ENCODE results near the gene ARID1A. TPM values are rescaled to one million over a fixed set of nuclear protein-coding genes. Genes with fewer than 3 reads are reported as not detected.

ARID1A gene
- total and polyA plus RNA-seq, 2 experiments from 2014 or later, result 50.0 to 104 TPM

- TF ChIP-seq, protein P1, sequence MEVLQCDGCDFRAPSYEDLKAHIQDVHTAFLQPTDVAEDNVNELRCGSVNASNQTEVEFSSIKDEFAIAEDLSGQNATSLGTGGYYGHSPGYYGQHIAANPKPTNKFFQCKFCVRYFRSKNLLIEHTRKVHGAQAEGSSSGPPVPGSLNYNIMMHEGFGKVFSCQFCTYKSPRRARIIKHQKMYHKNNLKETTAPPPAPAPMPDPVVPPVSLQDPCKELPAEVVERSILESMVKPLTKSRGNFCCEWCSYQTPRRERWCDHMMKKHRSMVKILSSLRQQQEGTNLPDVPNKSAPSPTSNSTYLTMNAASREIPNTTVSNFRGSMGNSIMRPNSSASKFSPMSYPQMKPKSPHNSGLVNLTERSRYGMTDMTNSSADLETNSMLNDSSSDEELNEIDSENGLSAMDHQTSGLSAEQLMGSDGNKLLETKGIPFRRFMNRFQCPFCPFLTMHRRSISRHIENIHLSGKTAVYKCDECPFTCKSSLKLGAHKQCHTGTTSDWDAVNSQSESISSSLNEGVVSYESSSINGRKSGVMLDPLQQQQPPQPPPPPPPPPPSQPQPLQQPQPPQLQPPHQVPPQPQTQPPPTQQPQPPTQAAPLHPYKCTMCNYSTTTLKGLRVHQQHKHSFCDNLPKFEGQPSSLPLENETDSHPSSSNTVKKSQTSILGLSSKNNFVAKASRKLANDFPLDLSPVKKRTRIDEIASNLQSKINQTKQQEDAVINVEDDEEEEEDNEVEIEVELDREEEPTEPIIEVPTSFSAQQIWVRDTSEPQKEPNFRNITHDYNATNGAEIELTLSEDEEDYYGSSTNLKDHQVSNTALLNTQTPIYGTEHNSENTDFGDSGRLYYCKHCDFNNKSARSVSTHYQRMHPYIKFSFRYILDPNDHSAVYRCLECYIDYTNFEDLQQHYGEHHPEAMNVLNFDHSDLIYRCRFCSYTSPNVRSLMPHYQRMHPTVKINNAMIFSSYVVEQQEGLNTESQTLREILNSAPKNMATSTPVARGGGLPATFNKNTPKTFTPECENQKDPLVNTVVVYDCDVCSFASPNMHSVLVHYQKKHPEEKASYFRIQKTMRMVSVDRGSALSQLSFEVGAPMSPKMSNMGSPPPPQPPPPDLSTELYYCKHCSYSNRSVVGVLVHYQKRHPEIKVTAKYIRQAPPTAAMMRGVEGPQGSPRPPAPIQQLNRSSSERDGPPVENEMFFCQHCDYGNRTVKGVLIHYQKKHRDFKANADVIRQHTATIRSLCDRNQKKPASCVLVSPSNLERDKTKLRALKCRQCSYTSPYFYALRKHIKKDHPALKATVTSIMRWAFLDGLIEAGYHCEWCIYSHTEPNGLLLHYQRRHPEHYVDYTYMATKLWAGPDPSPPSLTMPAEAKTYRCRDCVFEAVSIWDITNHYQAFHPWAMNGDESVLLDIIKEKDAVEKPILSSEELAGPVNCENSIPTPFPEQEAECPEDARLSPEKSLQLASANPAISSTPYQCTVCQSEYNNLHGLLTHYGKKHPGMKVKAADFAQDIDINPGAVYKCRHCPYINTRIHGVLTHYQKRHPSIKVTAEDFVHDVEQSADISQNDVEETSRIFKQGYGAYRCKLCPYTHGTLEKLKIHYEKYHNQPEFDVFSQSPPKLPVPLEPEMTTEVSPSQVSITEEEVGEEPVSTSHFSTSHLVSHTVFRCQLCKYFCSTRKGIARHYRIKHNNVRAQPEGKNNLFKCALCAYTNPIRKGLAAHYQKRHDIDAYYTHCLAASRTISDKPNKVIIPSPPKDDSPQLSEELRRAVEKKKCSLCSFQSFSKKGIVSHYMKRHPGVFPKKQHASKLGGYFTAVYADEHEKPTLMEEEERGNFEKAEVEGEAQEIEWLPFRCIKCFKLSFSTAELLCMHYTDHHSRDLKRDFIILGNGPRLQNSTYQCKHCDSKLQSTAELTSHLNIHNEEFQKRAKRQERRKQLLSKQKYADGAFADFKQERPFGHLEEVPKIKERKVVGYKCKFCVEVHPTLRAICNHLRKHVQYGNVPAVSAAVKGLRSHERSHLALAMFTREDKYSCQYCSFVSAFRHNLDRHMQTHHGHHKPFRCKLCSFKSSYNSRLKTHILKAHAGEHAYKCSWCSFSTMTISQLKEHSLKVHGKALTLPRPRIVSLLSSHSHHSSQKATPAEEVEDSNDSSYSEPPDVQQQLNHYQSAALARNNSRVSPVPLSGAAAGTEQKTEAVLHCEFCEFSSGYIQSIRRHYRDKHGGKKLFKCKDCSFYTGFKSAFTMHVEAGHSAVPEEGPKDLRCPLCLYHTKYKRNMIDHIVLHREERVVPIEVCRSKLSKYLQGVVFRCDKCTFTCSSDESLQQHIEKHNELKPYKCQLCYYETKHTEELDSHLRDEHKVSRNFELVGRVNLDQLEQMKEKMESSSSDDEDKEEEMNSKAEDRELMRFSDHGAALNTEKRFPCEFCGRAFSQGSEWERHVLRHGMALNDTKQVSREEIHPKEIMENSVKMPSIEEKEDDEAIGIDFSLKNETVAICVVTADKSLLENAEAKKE (CRISPR knock-in tag; IDR thresholded peaks at IDR 0.05), result no peak
- TF ChIP-seq STAT1 (IDR thresholded peaks at IDR 0.05; ENCODE audit: unreplicated experiment), result no peak
- TF ChIP-seq POLR2AphosphoS5 (IDR thresholded peaks at IDR 0.05; ENCODE audit: low read depth), result no peak
These were observed 76.0 kb downstream of the ARID1A start (continued) for GRCh38 chr1:26771643-26772321.

DNA sequence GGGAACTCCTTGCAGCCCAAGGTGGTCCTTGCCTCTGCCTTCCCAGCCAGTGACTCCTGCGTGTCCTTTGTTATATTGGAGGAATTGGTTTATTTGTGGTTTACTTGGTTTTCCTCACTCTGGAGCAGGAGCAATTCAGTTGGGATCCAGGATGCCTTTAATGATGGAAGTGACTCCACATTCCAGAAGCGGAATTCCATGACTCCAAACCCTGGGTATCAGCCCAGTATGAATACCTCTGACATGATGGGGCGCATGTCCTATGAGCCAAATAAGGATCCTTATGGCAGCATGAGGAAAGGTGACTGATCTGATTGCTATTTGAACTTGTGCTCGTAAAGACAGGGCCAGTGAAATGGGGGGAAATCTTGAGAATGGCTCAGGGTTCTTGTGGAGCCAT lies 76.9 kb downstream of the ARID1A start:
- Mint-ChIP-seq H3K27ac (no peak overlapping the region), H3K9me3 (no peaks in the 10 kb centered on the region), H3K36me3 (ENCODE audit: low read depth) (peaks cover 99% of the 10 kb centered on the region), H3K4me1 (no peaks in the 10 kb centered on the region), H3K27me3 (ENCODE audit: insufficient read depth, low read depth, poor library complexity) (peaks cover 5% of the 10 kb centered on the region), H3K4me3 (no peak overlapping the region)
- no peak for ATAC-seq
- H4K20me1 ChIP-seq (replicated peaks; ENCODE audit: insufficient read depth), result peaks cover 12% of the 10 kb centered on the region; the same call in 1 of the 2 replicates
- peaks cover 87% of the 10 kb centered on the region for H3K36me3 ChIP-seq (ENCODE audit: insufficient read depth)
- no peaks in the 10 kb centered on the region for H3K9me2 ChIP-seq (ENCODE audit: insufficient read depth)
- H3K4me2 ChIP-seq, result no peak overlapping the region
- H3K27me3 ChIP-seq (ENCODE audit: insufficient read depth), result no peaks in the 10 kb centered on the region
- no peak overlapping the region for H2AFZ ChIP-seq
- DNase-seq (ENCODE audit: low spot score), result no peak
- H3K4me1 ChIP-seq (ENCODE audit: insufficient read depth), result no peaks in the 10 kb centered on the region
- H3K79me2 ChIP-seq (replicated peaks; ENCODE audit: insufficient read depth), result no peaks in the 10 kb centered on the region
- H3K27ac ChIP-seq (ENCODE audit: low read depth), result no peak overlapping the region
- H3K4me3 ChIP-seq, result no peak overlapping the region
- H3F3A ChIP-seq (replicated peaks; ENCODE audit: low read depth), result 0 out of 2 replicates have a peak, but pooled peaks cover 5% of the 10 kb centered on the region
- no peak for TF ChIP-seq STAT1 (IDR thresholded peaks at IDR 0.05; ENCODE audit: unreplicated experiment)
- TF ChIP-seq CREB1 (CRISPR knock-in tag; IDR thresholded peaks at IDR 0.05; ENCODE audit: low read depth), result no peak
- TF ChIP-seq CTCF (conservative IDR thresholded peaks at IDR 0.05; ENCODE audit: low read depth in 2 of 2), result no peak
- TF ChIP-seq, protein P1 (CRISPR knock-in tag; IDR thresholded peaks at IDR 0.05), result no peak
- no peak for TF ChIP-seq POLR2AphosphoS5 (IDR thresholded peaks at IDR 0.05; ENCODE audit: low read depth)
- no peak for TF ChIP-seq ZNF331 (CRISPR knock-in tag; IDR thresholded peaks at IDR 0.05; ENCODE audit: low read depth)

Data from GM23338 (cell line).